HG02870 (cell line): Measurements from ENCODE around the gene CLEC16A.

ENCODE experiments used
- ATAC-seq: cut with Tn5 transposase; IDR thresholded peaks from one replicate; pipeline ENCODE4 v1.9.1; 2021; ENCODE audit warnings: mild to moderate bottlenecking, moderate library complexity; ENCODE audit not compliant: unreplicated experiment

The CLEC16A gene

GRCh38 chr16:11165894-11166665 lies 221.7 kb downstream of the CLEC16A start:
- ATAC-seq: no peak

GRCh38 chr16:11167581-11167980 lies 223.2 kb downstream of the CLEC16A start:
- ATAC-seq: no peak

- no peak for ATAC-seq
Observed at GRCh38 chr16:11168386-11169051, 224.2 kb downstream of the CLEC16A start.

- no peak for ATAC-seq
Observed at GRCh38 chr16:11169641-11170040, 225.3 kb downstream of the CLEC16A start.

- no peak for ATAC-seq
Observed at GRCh38 chr16:11170201-11170600, 225.8 kb downstream of the CLEC16A start.

- no peak for ATAC-seq
Observed at GRCh38 chr16:11170696-11171447, 226.5 kb downstream of the CLEC16A start.

- ATAC-seq: no peak
Observed at GRCh38 chr16:11171448-11171709, 227.0 kb downstream of the CLEC16A start.

- no peak for ATAC-seq
Observed at GRCh38 chr16:11171757-11172299, 227.5 kb downstream of the CLEC16A start.

GRCh38 chr16:11173426-11173825 lies 229.1 kb downstream of the CLEC16A start:
- ATAC-seq: no peak

GRCh38 chr16:11174141-11174540 lies 229.8 kb downstream of the CLEC16A start:
- no peak for ATAC-seq

GRCh38 chr16:11175106-11175786 lies 230.9 kb downstream of the CLEC16A start:
- ATAC-seq: no peak

GRCh38 chr16:11175787-11176341 lies 231.5 kb downstream of the CLEC16A start:
- peak; percentile 49 for ATAC-seq

- no peak for ATAC-seq
Observed at GRCh38 chr16:11177578-11178160, 233.3 kb downstream of the CLEC16A start.

- ATAC-seq: no peak
Observed at GRCh38 chr16:11178424-11178823, 234.1 kb downstream of the CLEC16A start.

- no peak for ATAC-seq
Observed at GRCh38 chr16:11179574-11179973, 235.2 kb downstream of the CLEC16A start.

GRCh38 chr16:11180489-11180888 lies 236.1 kb downstream of the CLEC16A start:
- ATAC-seq: no peak

GRCh38 chr16:11181242-11181898 lies 237.0 kb downstream of the CLEC16A start:
- no peak for ATAC-seq

GRCh38 chr16:11181899-11182279 lies 237.5 kb downstream of the CLEC16A start:
- no peak for ATAC-seq

- ATAC-seq: no peak
Observed at GRCh38 chr16:11182411-11182810, 238.0 kb downstream of the CLEC16A start.
